SKM-1 treated with dmso at 0.1 percent for 144 hours (cell line): Measurements from ENCODE around the gene ZNF331.

Experiments
- DNase-seq: peaks from one replicate; lab custom pipeline; 2025; ENCODE audit not compliant: unreplicated experiment; lab: John Stamatoyannopoulos, UW

The ZNF331 gene

GRCh38 chr19:53520547-53521372, 17.2 kb upstream of the ZNF331 start:
- DNase-seq: peak; percentile 76

DNA sequence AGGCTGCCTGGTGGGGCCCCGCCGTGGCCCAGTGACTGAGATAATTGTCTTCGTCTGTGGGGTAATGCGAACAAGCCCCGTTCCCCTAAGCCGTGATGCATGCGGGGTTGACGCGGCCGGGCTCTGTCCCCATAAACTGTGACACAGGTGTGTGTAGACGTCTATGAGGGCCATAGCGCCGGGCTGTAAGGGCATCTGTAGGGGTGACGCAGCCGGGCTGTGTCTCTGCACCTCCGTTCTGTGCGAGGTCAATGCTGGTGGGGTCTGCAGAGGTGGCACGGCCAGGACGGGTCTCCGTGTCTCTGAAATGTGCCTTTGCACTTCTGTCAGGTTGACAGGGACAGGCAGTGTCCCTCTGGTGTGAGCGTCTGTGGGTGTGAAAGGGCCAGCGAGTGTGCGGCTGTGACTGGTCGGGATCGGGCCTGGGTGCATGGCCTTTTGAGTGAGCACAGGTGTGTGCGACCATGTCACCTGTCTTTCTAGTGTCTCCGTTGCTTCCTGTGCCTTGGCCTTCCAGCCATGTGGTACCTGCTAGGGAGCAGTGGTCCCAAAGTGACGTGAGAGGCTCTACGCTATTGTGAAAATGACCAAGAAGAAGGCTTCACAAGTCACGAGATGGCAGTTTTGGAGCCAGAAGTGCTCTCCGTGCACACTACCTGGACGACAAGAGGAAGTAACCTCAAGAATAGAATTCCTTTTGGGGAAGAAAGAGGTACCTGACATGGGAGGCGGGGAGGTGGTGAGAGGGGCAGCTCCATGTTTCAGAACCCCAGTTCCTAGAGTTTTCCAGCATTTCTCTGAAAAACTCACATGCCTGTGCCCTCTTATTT, 16.4 kb upstream of the ZNF331 start:
- DNase-seq: no peak

DNA sequence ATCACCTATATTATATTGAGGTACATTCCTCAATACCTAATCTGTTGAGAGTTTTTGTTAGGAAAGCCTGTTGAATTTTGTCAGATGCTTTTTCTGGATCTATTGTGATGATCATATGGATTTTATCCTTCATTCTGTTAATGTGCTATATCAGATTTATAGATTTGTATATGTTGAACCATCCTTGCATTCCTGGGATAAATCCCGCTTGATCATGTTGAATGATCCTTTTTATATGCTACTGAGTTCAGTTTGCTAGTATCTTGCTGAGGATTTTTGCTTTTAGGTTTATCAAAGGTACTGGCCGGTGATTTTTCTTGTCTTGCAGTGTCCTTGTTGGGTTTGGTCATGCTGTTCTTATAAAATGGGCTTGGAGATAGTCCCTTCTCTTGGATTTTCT, 12.0 kb upstream of the ZNF331 start:
- no peak for DNase-seq

DNA sequence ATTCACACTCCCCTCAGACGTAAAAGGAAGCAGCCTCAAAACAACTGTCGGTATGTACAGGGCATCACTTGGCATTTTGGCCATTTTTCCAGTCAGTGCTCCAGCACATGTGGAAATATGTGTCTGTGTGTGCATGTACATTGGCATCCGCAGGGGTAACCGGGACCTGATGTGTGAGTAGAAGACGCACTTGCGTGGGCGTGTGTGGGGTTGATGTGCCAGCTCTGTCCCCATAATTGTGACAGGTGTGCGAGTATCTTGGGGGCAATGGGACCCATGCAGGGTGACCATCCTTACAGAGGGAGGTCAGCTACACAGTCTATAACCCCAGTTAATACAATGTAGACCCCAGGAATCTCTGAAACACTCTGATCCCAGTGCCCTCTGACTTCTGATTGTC, 7.3 kb upstream of the ZNF331 start:
- no peak for DNase-seq

GRCh38 chr19:53531457-53531856, 6.5 kb upstream of the ZNF331 start:
- DNase-seq: no peak

GRCh38 chr19:53532362-53532761, 5.6 kb upstream of the ZNF331 start:
- no peak for DNase-seq

DNA sequence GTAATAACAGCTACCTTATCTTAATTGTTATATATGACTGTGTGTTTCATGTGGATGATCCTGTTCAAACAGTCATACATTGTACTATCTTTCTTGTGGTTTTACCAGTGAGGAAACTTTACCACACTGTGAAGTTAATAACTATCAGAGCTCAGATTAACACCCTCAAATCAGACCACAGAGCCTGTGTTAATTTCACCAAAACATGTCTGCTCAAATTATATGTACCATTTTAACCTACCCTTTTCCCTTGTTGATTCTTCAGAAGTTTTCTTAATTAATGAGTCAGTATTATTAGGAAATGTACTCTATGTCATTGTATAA, 1.8 kb upstream of the ZNF331 start:
- no peak for DNase-seq

- no peak for DNase-seq
Observed at GRCh38 chr19:53537121-53537520, 824 bp upstream of the ZNF331 start.

DNA sequence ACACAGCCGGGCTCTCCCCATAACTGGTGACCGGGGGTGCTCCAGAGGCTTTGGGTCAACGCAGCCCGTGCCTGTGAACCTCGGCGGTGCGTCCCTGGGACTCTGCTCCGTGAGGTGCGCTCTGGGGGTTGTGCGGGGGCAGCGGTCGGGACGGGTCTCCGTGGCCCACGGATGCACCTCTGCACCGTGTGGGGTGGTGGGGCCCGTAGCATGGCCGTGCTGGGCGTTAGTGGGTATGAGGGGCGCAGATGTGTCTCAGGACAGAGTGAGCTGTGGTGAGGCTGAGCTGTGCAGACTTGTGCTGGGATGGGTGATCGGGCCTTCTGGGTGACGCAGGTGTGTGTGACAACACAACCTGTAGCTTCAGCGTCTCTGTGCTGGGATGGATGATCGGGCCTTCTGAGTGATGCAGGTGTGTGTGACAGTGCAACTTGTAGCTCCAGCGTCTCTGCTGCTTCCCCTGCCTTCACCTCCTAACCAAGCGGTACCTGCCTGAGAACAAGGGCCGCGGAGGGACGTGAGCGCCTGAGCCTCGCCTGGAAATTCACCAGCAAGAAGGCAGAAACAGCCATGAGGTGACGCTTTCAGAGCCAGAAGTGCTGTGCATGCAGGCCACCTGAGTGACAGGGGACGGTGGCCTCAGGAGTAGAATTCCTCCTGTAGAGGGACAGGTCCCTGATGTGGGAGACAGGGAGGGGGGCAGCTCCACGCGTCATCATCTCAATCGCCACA, 599 bp downstream of the ZNF331 start:
- DNase-seq: no peak

DNA sequence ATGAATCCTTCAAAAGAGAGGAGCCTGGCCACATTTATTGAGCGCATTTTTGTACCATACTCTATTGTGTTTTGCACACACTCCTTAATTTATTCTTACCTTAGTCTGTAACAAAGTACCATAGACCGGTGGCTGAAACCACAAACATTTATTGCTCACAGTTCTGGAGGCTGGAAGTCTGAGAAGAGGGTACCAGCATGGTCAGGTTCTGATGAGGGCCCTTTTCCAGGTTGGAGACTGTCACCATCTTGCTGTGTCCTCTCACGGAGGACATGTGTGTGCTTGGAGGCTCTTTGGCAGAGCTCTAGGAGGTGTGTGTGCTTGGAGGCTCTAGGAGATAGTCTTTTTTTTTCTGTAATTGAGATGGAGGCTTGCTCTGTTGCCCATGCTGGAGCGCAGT, 2.1 kb downstream of the ZNF331 start:
- DNase-seq: no peak

DNA sequence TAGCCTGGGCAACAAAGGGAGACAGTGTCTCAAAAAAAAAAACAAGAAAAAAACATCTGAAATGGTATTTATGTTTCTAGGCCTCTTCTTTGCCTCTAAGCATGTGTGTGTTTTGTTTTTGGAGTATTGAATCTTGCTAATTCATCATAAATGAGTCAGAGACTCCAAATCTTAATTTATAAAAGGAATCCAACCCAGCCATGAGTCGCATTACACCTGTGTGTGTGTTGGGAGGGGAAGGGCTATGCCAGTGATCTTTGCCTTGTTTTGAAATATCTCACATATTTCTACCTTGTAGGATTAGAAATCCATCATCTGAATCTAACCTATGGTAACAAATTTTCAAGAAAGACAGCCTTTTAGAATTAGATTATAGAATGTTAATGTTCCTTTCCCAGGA, 4.0 kb downstream of the ZNF331 start:
- no peak for DNase-seq

DNA sequence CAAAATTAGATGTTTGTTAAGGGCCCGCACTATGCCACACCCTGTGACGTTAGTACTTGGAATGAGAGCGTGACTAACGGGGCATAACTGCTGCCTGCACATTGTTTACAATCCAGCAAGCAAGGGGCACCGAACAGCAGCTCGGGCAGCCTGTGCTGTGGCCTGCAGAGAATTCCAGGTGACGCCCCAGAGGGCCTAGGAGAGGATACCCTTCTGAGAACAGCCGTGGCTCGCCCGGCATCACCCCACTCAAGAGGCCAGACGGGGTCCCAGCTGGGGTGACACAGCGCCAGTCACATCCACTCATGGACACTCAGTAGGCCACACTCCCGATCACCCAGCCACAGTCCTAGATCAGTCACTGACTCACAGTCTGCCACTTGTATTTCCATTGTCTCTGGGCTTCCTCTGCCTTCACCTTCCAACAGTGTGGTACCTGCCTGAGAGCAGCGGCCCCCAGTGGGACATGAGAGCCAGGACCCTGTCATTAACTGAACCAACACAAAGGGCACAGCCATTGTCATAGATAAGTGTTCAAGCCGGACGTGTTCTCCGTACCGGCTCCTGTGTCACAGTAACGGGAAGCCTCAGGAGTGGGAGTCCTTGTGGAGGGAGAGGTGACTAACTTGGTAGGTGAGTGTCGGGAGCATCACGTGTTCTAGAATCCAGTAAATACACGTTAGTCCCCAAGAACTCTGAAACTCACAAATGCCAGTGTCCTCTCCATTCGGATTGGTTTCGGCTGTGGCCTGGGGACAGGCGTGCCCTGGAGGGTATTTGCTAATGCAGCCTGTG, 7.5 kb downstream of the ZNF331 start:
- DNase-seq: no peak

DNA sequence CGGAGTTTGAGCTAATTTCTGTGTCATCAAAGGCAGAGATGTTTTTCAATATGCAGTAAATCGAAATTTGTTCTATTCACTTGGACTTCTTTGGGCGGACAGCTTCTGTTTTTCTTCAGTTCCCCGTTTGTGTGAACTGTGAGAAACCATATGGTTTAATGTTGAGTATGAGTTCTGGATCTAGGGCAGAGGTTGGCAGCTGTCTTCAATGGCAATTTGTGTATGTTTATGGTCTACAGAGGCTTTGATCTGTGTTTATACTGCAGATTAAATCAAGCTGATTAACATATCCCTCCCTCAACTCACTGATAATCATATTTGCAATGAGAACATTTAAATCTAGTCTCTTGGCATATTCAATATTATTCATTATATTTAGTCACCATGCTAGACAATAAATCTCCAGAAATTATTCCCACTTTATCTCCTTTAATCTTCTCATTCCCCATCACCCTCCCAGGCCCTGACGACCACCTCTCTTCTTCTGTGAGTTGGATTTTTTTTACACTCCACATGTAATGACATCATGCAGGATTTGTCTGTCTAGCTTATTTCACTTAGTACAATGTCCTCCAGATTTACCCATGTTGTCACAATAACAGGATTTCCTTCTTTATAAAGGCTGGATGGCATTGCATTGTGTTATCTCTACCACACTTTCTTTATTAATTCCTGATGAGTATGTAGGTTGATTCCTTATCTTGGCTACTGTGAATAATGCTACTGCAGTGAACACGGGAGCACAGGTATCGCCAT, 9.0 kb downstream of the ZNF331 start:
- DNase-seq: no peak

GRCh38 chr19:53549340-53549739, 11.4 kb downstream of the ZNF331 start:
- DNase-seq: no peak

DNA sequence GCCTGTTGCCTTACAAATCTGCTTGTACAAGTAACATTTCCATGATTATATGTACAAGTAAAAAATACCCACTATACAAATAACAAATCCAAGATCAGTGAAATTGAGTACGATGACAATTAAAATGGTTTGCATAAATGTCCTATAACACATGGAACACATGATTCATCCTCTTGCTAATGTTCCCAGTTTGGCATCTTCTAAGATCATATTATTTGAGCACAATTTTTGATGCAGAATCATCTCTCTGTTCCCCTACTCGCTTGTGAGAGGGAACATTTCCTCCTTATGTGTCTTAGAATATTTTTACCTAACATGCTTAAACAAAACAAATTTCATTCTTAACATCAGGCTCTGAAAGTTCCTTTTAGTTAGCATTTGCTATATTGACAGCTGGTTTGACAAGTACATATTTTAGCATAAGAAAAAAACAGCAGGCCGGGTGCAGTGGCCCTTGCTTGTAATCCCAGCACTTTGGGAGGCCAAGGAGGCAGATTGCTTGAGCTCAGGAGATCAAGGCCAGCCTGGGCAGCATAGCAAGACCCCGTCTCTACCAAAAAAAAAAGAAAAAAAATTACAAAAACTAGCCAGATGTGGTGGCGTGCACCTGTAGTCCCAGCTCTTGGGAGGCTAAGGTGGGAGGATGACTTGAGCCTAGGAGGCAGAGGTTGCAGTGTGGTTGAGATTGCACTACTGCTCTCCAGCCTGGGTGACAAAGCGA, 14.2 kb downstream of the ZNF331 start:
- DNase-seq: no peak

DNA sequence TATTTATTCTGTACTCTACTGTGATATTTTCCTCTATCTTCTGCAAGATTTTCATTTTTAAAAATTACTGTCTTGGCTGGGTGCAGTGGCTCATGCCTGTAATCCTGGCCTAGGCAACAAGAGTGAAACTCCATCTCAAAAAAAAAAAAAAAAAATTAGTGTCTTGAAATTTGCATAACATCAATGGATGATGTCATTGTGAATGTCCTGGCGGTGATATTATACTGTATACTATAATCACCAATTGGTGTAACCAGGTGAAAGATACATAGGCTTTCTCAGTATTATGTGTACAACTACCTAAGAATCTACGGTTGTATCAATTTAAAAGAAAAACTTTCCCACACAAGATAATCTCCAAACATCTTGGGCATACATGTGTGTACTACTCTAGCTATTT, 15.2 kb downstream of the ZNF331 start:
- DNase-seq: no peak

DNA sequence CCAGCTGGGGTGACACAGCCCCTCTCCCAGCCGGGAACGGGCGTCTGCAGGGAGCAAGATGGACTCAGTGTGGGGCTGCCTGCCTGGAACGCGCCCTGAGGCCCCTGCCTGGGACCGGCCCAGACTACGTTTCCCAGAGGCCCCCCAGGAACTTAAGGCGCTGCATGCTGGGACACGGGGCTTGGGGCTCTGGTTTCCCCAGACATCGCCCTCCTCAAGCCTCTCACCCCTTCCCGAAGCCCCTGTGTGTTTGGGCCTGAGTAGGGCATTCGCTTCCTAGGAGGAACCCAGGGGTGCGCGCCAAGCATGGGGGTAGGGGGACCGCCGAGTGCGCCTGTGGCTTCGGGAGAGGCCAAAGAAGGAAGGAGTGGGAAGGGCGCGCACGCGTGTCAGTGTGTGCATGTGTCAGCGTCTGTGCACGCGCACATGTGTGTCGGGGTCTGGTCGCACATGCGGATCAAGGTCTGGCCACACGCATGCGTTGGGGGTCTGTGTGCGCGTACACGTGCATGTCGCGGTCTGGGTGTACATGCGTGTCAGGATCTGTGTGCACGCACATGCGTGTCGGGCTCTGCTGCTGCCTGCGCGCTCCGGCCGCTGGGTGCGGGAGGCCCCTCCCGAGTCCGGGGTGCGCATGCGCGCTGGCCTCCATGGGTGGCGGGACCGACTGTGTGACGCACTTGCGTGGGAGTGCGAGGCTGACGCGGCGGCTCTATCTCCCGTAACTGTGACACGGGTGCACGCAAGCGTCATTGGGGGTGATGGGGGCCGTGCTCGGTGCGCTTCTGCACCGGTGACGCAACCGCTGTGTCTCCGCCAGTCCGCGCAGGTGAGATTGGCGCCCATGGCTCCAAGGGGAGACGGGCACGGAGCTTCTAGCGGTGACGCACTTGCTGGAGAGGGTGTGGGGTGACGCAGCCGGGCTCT, 16.2 kb downstream of the ZNF331 start:
- DNase-seq: no peak

GRCh38 chr19:53554804-53555203, 16.9 kb downstream of the ZNF331 start:
- no peak for DNase-seq

GRCh38 chr19:53555352-53555751, 17.4 kb downstream of the ZNF331 start:
- no peak for DNase-seq
